Adrenal gland (tissue), 12 donors: ENCODE data around the gene SPNS1. TPM values are rescaled to one million over a fixed set of nuclear protein-coding genes. Genes with fewer than 3 reads are reported as not detected.

Experiments
- DNase-seq, 7 donors: peaks; one replicate each; pipeline ENCODE4 v3.0.0-alpha.2; 2019 to 2020
- H3K27ac ChIP-seq, 5 donors: fragments of 200-600 bp; sonication (generic) in 4 of 5; 1 replicate in 3 of 5; 2 replicates in 2 of 5; pipeline versions ENCODE4 v1.5.1 to v1.8.0; 2016 to 2020; ENCODE audit warnings: mild to moderate bottlenecking in 1 of 5
- H3K27me3 ChIP-seq: fragments of 200-600 bp; 2 replicates; pipeline ENCODE4 v1.8.0; 2021
- H3K36me3 ChIP-seq, 2 donors: fragments of 200-600 bp; replicated peaks in 1 of 2; 1 replicate in 1 of 2; 2 replicates in 1 of 2; pipeline versions ENCODE4 v1.5.1 to v1.8.0; 2018 to 2022
- H3K4me1 ChIP-seq, 2 donors: fragments of 200-600 bp; replicated peaks in 1 of 2; 1 replicate in 1 of 2; 2 replicates in 1 of 2; pipeline versions ENCODE4 v1.5.1 to v1.8.0; 2018 to 2021
- H3K4me3 ChIP-seq, 4 donors: fragments of 200-600 bp; sonication (generic) in 3 of 4; one replicate each; pipeline ENCODE4 v1.5.1; 2016 to 2018
- H3K9me3 ChIP-seq, 3 donors: fragments of 200-600 bp; sonication (generic) in 1 of 3; replicated peaks in 1 of 3; 1 replicate in 2 of 3; 2 replicates in 1 of 3; pipeline versions ENCODE4 v1.5.1 to v1.8.0; 2016 to 2021
- POLR2A ChIP-seq, 2 donors: fragments of 450-650 bp; IDR thresholded peaks; one replicate each; pipeline ENCODE4 v1.6.1; 2017; ENCODE audit warnings: antibody characterized with exemption in 2 of 2, mild to moderate bottlenecking in 2 of 2, moderate library complexity in 1 of 2
- WGBS, 4 donors: extraction: QIAGEN DNeasy Blood & Tissue Kit in 2 of 4; methylation state at CpG; one replicate each; pipeline versions ENCODE4 v1.1.5 to v1.1.7; 2013 to 2017; 5-methylcytosine and 5-hydroxymethylcytosine counted together
- intact Hi-C, 2 donors: fragments of 100-400 bp; cut with DNase I; formaldehyde crosslinking; loops; one replicate each; pipeline versions ENCODE4 v1.14.1 to v1.15.0; 2022 to 2023
- polyA plus RNA-seq, 3 donors: library from polyadenylated mRNA; stranded (reverse); fragments of 200-250 nt in 2 of 3; fragments of 350-450 nt in 1 of 3; fragmentation: Illumina TruSeq in 1 of 3; extraction: RNeasy Lipid Tissue Mini Kit (QIAGEN cat#74804) in 1 of 3; gene quantifications; one replicate each; pipeline ENCODE4 v1.2.3, GENCODE V29; 2013 to 2014
- total RNA-seq, 9 donors: library from RNA; depleted of rRNA in 4 of 9; stranded (reverse); fragments of >200 nt in 4 of 9; fragments of 120-200 nt in 1 of 9; fragmentation: NEBNext Ultra II Directional in 1 of 9; extraction: Animal tissue kit (Norgen Biotek cat#: 25700) in 1 of 9; gene quantifications; one replicate each; pipeline versions ENCODE4 v1.1.0 to v1.2.4, GENCODE V29; 2013 to 2023
- TF ChIP-seq, protein P1 (sequence below), 6 experiments: fragments of 450-650 bp in 4 of 6; fragments of 200-600 bp in 2 of 6; sonication (generic) in 1 of 6; IDR thresholded peaks; 1 replicate in 5 of 6; 2 replicates in 1 of 6; pipeline versions ENCODE4 v1.5.1 to v1.8.0; 2016 to 2021; ENCODE audit warnings: antibody characterized with exemption in 6 of 6, mild to moderate bottlenecking in 2 of 6, moderate library complexity in 1 of 6
- donor health status: healthy with polysubstance abuse.
- donor health status: Bipolar disorder and iron deficiency.
- donor health status: DM: yes; HTN: yes; CAD: no.
- donor health status: DM: no; HTN: no; CAD: no.
- donor health status: DM: no; HTN: no; CAD: no.
- donor health status: DM: yes; HTN: yes; CAD: no.

Gene SPNS1
- total and polyA plus RNA-seq, 12 donors = 8.3 to 168 (median 37.9) TPM

DNA sequence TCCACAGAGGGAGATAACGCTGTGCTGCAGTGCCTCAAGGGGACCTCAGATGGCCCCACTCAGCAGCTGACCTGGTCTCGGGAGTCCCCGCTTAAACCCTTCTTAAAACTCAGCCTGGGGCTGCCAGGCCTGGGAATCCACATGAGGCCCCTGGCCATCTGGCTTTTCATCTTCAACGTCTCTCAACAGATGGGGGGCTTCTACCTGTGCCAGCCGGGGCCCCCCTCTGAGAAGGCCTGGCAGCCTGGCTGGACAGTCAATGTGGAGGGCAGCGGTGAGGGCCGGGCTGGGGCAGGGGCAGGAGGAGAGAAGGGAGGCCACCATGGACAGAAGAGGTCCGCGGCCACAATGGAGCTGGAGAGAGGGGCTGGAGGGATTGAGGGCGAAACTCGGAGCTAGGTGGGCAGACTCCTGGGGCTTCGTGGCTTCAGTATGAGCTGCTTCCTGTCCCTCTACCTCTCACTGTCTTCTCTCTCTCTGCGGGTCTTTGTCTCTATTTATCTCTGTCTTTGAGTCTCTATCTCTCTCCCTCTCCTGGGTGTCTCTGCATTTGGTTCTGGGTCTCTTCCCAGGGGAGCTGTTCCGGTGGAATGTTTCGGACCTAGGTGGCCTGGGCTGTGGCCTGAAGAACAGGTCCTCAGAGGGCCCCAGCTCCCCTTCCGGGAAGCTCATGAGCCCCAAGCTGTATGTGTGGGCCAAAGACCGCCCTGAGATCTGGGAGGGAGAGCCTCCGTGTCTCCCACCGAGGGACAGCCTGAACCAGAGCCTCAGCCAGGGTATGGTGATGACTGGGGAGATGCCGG lies 42.0 kb upstream of the SPNS1 start:
- no peak overlapping the region for H3K4me3 ChIP-seq
- no peak for TF ChIP-seq POLR2A (IDR thresholded peaks at IDR 0.05)
- TF ChIP-seq, protein P1, sequence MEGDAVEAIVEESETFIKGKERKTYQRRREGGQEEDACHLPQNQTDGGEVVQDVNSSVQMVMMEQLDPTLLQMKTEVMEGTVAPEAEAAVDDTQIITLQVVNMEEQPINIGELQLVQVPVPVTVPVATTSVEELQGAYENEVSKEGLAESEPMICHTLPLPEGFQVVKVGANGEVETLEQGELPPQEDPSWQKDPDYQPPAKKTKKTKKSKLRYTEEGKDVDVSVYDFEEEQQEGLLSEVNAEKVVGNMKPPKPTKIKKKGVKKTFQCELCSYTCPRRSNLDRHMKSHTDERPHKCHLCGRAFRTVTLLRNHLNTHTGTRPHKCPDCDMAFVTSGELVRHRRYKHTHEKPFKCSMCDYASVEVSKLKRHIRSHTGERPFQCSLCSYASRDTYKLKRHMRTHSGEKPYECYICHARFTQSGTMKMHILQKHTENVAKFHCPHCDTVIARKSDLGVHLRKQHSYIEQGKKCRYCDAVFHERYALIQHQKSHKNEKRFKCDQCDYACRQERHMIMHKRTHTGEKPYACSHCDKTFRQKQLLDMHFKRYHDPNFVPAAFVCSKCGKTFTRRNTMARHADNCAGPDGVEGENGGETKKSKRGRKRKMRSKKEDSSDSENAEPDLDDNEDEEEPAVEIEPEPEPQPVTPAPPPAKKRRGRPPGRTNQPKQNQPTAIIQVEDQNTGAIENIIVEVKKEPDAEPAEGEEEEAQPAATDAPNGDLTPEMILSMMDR (IDR thresholded peaks at IDR 0.05) = no peak
- WGBS, 4 donors = 87 to 91% (median 88%) methylated on average over 18 to 20 of the region's 20 CpGs
- no peaks in the 10 kb centered on the region for H3K27me3 ChIP-seq
- intact Hi-C loops = loop anchor here in 1 of 2 donors (5.0 kb wide), 1 partner anchor 65 kb away; no protein-coding TSS in a partner anchor
- DNase-seq = no peak
- H3K36me3 ChIP-seq = no peaks in the 10 kb centered on the region
- no peaks in the 10 kb centered on the region for H3K4me1 ChIP-seq
- H3K27ac ChIP-seq = no peak overlapping the region
- no peaks in the 10 kb centered on the region for H3K9me3 ChIP-seq

DNA sequence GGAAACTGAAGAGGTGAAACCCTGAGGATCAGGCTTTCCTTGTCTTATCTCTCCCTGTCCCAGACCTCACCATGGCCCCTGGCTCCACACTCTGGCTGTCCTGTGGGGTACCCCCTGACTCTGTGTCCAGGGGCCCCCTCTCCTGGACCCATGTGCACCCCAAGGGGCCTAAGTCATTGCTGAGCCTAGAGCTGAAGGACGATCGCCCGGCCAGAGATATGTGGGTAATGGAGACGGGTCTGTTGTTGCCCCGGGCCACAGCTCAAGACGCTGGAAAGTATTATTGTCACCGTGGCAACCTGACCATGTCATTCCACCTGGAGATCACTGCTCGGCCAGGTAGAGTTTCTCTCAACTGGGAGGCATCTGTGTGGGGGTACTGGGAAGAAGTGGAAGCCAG lies 41.4 kb upstream of the SPNS1 start:
- no peaks in the 10 kb centered on the region for H3K36me3 ChIP-seq
- 68 to 93% (median 77%) methylated on average over 4 to 8 of the region's 8 CpGs for WGBS, 4 donors
- intact Hi-C loops = loop anchor here in 1 of 2 donors (5.0 kb wide), 1 partner anchor 66 kb away; no protein-coding TSS in a partner anchor
- no peak overlapping the region for H3K27ac ChIP-seq
- H3K27me3 ChIP-seq = no peaks in the 10 kb centered on the region
- H3K4me1 ChIP-seq = no peaks in the 10 kb centered on the region
- DNase-seq = no peak
- TF ChIP-seq, protein P1 (IDR thresholded peaks at IDR 0.05) = no peak
- TF ChIP-seq POLR2A (IDR thresholded peaks at IDR 0.05) = no peak
- H3K9me3 ChIP-seq = no peaks in the 10 kb centered on the region
- H3K4me3 ChIP-seq = no peak overlapping the region

DNA sequence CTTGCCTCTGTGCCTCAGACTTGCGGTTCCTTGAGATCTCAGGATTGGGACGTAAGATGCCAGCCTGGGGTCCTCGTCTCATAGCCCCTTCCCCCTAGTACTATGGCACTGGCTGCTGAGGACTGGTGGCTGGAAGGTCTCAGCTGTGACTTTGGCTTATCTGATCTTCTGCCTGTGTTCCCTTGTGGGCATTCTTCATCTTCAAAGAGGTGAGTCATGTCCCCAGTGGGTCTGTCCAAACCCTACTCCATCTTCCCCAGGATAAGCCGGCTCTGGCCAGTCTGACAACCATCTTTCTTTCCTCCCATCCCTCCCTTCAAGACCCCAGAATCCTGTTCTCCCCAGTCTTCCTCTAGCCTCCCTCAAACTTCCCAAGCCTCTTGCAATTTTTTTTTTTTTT lies 39.2 kb upstream of the SPNS1 start:
- no peaks in the 10 kb centered on the region for H3K27me3 ChIP-seq
- DNase-seq = no peak
- H3K9me3 ChIP-seq = no peaks in the 10 kb centered on the region
- TF ChIP-seq POLR2A (IDR thresholded peaks at IDR 0.05) = no peak
- TF ChIP-seq, protein P1 (IDR thresholded peaks at IDR 0.05) = no peak
- H3K4me1 ChIP-seq = no peaks in the 10 kb centered on the region
- H3K27ac ChIP-seq = no peak overlapping the region
- 56 to 88% (median 82%) methylated on average over 1 to 4 of the region's 4 CpGs for WGBS, 4 donors
- H3K4me3 ChIP-seq = no peak overlapping the region
- intact Hi-C loops = loop anchor here in 1 of 2 donors (5.0 kb wide), 1 partner anchor 58 kb away; the partner anchor contains the start of gene ATP2A1
- no peaks in the 10 kb centered on the region for H3K36me3 ChIP-seq

- no peaks in the 10 kb centered on the region for H3K36me3 ChIP-seq
- no peak overlapping the region for H3K27ac ChIP-seq
- DNase-seq = peak; percentile 83 to 90 (median 85)
- 36 to 41% (median 37%) methylated on average over 31 to 36 of the region's 36 CpGs for WGBS, 4 donors
- no peaks in the 10 kb centered on the region for H3K27me3 ChIP-seq
- H3K4me3 ChIP-seq = peak overlapping the region in 1 of 4 donors; percentile 40
- no peaks in the 10 kb centered on the region for H3K4me1 ChIP-seq
- TF ChIP-seq POLR2A (IDR thresholded peaks at IDR 0.05) = no peak
- TF ChIP-seq, protein P1 (IDR thresholded peaks at IDR 0.05) = no peak
- intact Hi-C loops = loop anchor here in 1 of 2 donors (5.0 kb wide), 1 partner anchor 59 kb away; the partner anchor contains the start of gene ATP2A1
- no peaks in the 10 kb centered on the region for H3K9me3 ChIP-seq
Measured at GRCh38 chr16:28935924-28936783, 38.4 kb upstream of the SPNS1 start.
